ENCODE measurements around the gene GPR162.

The GPR162 gene

DNA sequence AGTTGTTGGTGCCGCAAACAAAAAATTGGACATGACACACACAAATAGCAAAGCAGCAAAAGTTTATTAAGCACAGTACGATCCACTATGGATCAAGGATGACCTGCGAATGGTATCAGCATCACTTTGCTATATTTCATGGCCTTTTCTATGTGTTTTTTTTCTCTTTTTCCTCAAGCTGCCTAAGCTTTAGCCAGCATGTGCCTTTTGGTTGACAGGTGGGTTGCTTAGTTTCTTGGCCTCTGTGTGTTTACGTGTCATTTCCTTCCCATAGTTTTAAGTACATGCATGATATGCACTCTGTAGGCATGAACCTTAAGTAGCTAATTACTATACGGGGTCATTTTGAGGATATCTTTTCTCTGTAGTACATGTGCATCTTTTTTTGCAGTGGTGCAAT is 22.5 kb upstream of the GPR162 start:
- CTCF ChIA-PET: no interaction called here
- H3K4me3 ChIP-seq (ENCODE audit: low read depth, low read length): no peak overlapping the region
- POLR2A ChIA-PET: no interaction called here
- TF ChIP-seq, protein P1, sequence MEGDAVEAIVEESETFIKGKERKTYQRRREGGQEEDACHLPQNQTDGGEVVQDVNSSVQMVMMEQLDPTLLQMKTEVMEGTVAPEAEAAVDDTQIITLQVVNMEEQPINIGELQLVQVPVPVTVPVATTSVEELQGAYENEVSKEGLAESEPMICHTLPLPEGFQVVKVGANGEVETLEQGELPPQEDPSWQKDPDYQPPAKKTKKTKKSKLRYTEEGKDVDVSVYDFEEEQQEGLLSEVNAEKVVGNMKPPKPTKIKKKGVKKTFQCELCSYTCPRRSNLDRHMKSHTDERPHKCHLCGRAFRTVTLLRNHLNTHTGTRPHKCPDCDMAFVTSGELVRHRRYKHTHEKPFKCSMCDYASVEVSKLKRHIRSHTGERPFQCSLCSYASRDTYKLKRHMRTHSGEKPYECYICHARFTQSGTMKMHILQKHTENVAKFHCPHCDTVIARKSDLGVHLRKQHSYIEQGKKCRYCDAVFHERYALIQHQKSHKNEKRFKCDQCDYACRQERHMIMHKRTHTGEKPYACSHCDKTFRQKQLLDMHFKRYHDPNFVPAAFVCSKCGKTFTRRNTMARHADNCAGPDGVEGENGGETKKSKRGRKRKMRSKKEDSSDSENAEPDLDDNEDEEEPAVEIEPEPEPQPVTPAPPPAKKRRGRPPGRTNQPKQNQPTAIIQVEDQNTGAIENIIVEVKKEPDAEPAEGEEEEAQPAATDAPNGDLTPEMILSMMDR (IDR thresholded peaks at IDR 0.05; ENCODE audit: insufficient read depth, low read length, missing control alignments): no peak
- DNase-seq (ENCODE audit: low read depth, low spot score): no peak

DNA sequence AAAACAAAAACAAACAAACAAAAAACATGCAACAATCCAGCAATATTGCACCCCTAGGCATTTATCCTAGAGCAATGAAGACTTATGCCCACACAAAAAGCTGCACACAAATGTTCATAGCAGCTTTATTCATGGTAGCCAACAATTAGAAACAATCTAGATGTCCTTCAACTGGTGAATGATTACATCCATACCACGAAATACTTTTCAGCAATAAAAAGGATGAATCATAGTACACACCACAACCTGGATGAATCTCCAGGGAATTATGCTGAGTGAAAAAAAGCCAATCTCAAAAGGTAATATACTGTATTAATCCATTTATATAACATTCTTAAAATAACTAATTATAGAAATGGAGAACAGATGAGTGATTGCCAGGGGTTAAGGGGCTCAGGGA is 14.5 kb upstream of the GPR162 start:
- TF ChIP-seq, protein P1 (IDR thresholded peaks at IDR 0.05; ENCODE audit: insufficient read depth, low read length, missing control alignments): no peak
- H3K4me3 ChIP-seq (ENCODE audit: low read depth, low read length): no peak overlapping the region
- ChIA-PET POLR2A (no interaction called here), CTCF (interaction anchor here (0.7 to 3.3 kb wide), 3 partner anchors 29 to 151 kb away, joined by 3 to 19 read pairs (median 3); partner anchors contain the start of gene MLF2)
- no peak for DNase-seq (ENCODE audit: low read depth, low spot score)

DNA sequence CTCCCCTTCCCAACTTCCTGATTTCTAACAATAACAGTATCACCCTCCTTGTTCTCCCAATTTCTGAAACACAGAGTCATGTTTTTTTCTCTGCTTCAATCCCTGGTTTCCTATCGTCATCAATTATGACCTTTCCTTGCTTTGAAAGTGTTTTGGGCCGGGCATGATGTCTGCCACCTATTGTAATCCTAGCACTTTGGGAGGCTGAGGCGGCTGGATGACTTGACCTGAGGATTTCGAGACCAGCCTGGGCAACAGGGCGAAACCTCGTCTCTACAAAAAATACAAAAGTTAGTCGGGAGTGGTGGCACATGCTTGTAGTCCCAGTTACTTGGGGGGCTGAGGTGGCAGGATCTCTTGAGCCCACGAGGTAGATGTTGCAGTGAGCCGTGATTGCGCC is 12.6 kb upstream of the GPR162 start:
- H3K4me3 ChIP-seq (ENCODE audit: low read depth, low read length): no peak overlapping the region
- TF ChIP-seq, protein P1 (IDR thresholded peaks at IDR 0.05; ENCODE audit: insufficient read depth, low read length, missing control alignments): no peak
- ChIA-PET CTCF (interaction anchor here (1.0 to 3.3 kb wide), 6 partner anchors 12 to 195 kb away, joined by 3 to 19 read pairs (median 4); partner anchors contain the start of genes MLF2 and PTMS), POLR2A (no interaction called here)
- DNase-seq (ENCODE audit: low read depth, low spot score): no peak

DNA sequence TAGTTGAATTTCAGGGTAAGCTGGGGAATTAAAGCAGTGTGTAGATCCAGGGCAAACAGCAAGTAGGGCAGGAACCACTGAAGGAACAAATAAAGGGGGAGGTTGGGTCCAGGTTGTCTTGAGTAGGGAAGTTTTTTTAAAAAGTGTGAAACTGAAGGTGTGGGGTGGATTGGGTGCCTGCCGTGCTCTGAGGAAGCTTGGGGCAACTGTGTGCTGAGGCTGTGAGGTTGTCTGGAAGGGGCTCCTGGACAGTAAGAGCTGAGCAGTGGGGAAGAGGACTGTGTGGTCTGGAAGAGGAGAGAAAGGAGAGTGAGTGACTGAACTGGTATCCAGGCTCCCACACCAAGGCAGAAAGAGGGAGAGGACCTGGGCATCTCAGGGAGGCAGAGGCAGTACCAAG is 10.9 kb upstream of the GPR162 start:
- TF ChIP-seq, protein P1 (IDR thresholded peaks at IDR 0.05; ENCODE audit: insufficient read depth, low read length, missing control alignments): no peak
- no peak overlapping the region for H3K4me3 ChIP-seq (ENCODE audit: low read depth, low read length)
- DNase-seq (ENCODE audit: low read depth, low spot score): no peak
- ChIA-PET POLR2A (no interaction called here), CTCF (interaction anchor here (1.5 to 4.5 kb wide), 5 partner anchors 11 to 57 kb away, joined by 3 to 37 read pairs (median 8); partner anchors contain the start of genes CD4, GPR162, MLF2 and P3H3)

DNA sequence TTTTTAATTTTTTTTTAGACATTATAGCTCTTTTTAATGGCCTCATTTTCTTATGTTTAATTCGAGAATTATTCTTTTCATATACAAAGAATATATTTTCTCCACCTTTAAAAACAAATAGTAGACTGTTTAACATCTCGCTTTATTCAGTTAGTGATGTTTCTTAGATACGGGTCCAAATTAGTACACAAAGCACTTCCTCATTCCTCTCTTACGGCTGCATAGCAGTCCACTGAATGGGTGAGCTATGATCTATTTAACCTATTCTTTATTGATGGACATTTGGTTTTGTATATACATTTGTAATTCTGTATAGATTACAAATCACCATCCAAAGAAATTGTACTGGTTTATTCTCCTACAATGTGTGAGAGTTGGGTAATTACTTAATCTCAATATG is 8.3 kb upstream of the GPR162 start:
- DNase-seq (ENCODE audit: low read depth, low spot score): no peak
- no peak overlapping the region for H3K4me3 ChIP-seq (ENCODE audit: low read depth, low read length)
- ChIA-PET POLR2A (interaction anchor here (0.8 kb wide), 1 partner anchor 8 kb away, joined by 3 read pairs; no protein-coding TSS in a partner anchor), CTCF (interaction anchor here (1.0 to 4.5 kb wide), 5 partner anchors 13 to 88 kb away, joined by 3 to 37 read pairs (median 6); partner anchors contain the start of genes P3H3 and PTMS)
- TF ChIP-seq, protein P1 (IDR thresholded peaks at IDR 0.05; ENCODE audit: insufficient read depth, low read length, missing control alignments): no peak

DNA sequence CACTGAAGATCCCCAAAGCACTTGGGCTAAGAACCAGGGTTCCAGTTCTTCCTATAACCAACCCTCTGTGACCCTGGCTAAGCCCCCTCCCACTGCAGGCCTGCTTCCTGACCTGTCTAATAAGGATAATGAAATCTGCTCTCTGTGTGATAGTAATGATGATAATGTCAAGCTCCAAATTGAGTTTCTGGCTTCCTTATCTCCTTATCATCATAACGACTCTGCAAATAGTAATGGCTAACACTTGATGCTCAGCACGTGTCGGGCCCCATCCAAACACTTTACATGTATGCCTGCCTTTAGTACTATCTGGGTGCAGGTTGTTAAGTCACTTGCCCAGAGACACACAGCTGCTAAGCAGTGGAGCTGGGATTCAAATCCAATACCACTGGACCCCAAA is 5.0 kb upstream of the GPR162 start:
- TF ChIP-seq, protein P1 (IDR thresholded peaks at IDR 0.05; ENCODE audit: insufficient read depth, low read length, missing control alignments): no peak
- no peak for DNase-seq (ENCODE audit: low read depth, low spot score)
- ChIA-PET POLR2A (interaction anchor here (0.8 kb wide), 1 partner anchor 50 kb away, joined by 3 read pairs; the partner anchor contains the start of gene PTMS), CTCF (interaction anchor here (1.1 to 1.7 kb wide), 3 partner anchors 9 to 63 kb away, joined by 3 to 12 read pairs (median 7); partner anchors contain the start of gene MLF2)
- no peak overlapping the region for H3K4me3 ChIP-seq (ENCODE audit: low read depth, low read length)
